Astrocyte (in vitro differentiated cells and primary cell): Measurements from ENCODE around the gene CDK5RAP2. TPM values are rescaled to one million over a fixed set of nuclear protein-coding genes. Genes with fewer than 3 reads are reported as not detected.

Experiments used
- DNase-seq: peaks from one replicate; pipeline ENCODE4 v3.0.0-alpha.2; 2010; ENCODE audit warnings: low read depth
- FAIRE-seq: peaks from 2 replicates; lab custom pipeline; 2011; peaks lifted over from hg19 to GRCh38; lab: Jason Lieb, UNC
- H2AFZ ChIP-seq: 2 replicates; pipeline ENCODE4 v1.6.0; 2012; ENCODE audit warnings: low read depth, low read length, inconsistent platforms
- H3K27ac ChIP-seq: 2 replicates; pipeline ENCODE4 v1.5.1; 2011; ENCODE audit warnings: low read depth, low read length, inconsistent platforms
- H3K27me3 ChIP-seq: 2 replicates; pipeline ENCODE4 v1.6.0; 2011; ENCODE audit warnings: low read length, inconsistent platforms; ENCODE audit not compliant: insufficient read depth
- H3K36me3 ChIP-seq: 2 replicates; pipeline ENCODE4 v1.5.1; 2011; ENCODE audit warnings: low read length, inconsistent platforms; ENCODE audit not compliant: insufficient read depth
- H3K4me1 ChIP-seq: 2 replicates; pipeline ENCODE4 v1.5.1; 2011; ENCODE audit warnings: low read length, inconsistent platforms; ENCODE audit not compliant: insufficient read depth
- H3K4me2 ChIP-seq: 2 replicates; pipeline ENCODE4 v1.6.0; 2012; ENCODE audit warnings: low read length, inconsistent platforms
- H3K4me3 ChIP-seq: 2 replicates; pipeline ENCODE4 v1.5.1; 2011; ENCODE audit warnings: low read depth, mild to moderate bottlenecking, low read length, inconsistent platforms; ENCODE audit not compliant: insufficient read depth
- H3K79me2 ChIP-seq: 2 replicates; pipeline ENCODE4 v1.6.0; 2012; ENCODE audit warnings: mild to moderate bottlenecking, low read length, inconsistent platforms; ENCODE audit not compliant: insufficient read depth
- H3K9ac ChIP-seq: 2 replicates; pipeline ENCODE4 v1.6.0; 2012; ENCODE audit warnings: mild to moderate bottlenecking, low read length, inconsistent platforms
- H3K9me3 ChIP-seq: 2 replicates; pipeline ENCODE4 v1.5.1; 2012; ENCODE audit warnings: low read depth, mild to moderate bottlenecking, low read length, inconsistent platforms; ENCODE audit not compliant: insufficient read depth
- H4K20me1 ChIP-seq: 2 replicates; pipeline ENCODE4 v1.6.0; 2012; ENCODE audit warnings: low read length, inconsistent platforms; ENCODE audit not compliant: insufficient read depth
- H3K27ac Mint-ChIP-seq: one replicate; pipeline ENCODE4 v1.8.0; 2021; ENCODE audit warnings: mild to moderate bottlenecking, mixed read lengths; ENCODE audit not compliant: unreplicated experiment
- H3K27me3 Mint-ChIP-seq: one replicate; pipeline ENCODE4 v1.8.0; 2021; ENCODE audit warnings: low read depth, mixed read lengths; ENCODE audit not compliant: unreplicated experiment
- H3K36me3 Mint-ChIP-seq: one replicate; pipeline ENCODE4 v1.8.0; 2021; ENCODE audit warnings: low read depth, mixed read lengths; ENCODE audit not compliant: unreplicated experiment
- H3K4me1 Mint-ChIP-seq: one replicate; pipeline ENCODE4 v1.8.0; 2021; ENCODE audit warnings: low read depth, mixed read lengths; ENCODE audit not compliant: unreplicated experiment
- H3K4me3 Mint-ChIP-seq: one replicate; pipeline ENCODE4 v1.8.0; 2021; ENCODE audit warnings: mild to moderate bottlenecking, moderate library complexity, mixed read lengths; ENCODE audit not compliant: unreplicated experiment
- H3K9me3 Mint-ChIP-seq: one replicate; pipeline ENCODE4 v1.8.0; 2021; ENCODE audit warnings: mild to moderate bottlenecking, mixed read lengths; ENCODE audit not compliant: unreplicated experiment
- EZH2 ChIP-seq: IDR thresholded peaks from 2 replicates; pipeline ENCODE4 v1.6.1; 2012; ENCODE audit warnings: mild to moderate bottlenecking, low read length, inconsistent platforms; ENCODE audit not compliant: insufficient read depth
- total RNA-seq: library from RNA; stranded (reverse); gene quantifications from 2 replicates; pipeline ENCODE4 v1.2.1, GENCODE V29; 2021
- TF ChIP-seq, protein P1 (sequence below): IDR thresholded peaks from 2 replicates; pipeline ENCODE4 v1.5.1; 2011; ENCODE audit warnings: low read depth, mild to moderate bottlenecking, inconsistent platforms, low read length, moderate library complexity; ENCODE audit not compliant: insufficient read depth

The CDK5RAP2 gene
- total RNA-seq, 1 donor from 2014 or later = 36.3 TPM

DNA sequence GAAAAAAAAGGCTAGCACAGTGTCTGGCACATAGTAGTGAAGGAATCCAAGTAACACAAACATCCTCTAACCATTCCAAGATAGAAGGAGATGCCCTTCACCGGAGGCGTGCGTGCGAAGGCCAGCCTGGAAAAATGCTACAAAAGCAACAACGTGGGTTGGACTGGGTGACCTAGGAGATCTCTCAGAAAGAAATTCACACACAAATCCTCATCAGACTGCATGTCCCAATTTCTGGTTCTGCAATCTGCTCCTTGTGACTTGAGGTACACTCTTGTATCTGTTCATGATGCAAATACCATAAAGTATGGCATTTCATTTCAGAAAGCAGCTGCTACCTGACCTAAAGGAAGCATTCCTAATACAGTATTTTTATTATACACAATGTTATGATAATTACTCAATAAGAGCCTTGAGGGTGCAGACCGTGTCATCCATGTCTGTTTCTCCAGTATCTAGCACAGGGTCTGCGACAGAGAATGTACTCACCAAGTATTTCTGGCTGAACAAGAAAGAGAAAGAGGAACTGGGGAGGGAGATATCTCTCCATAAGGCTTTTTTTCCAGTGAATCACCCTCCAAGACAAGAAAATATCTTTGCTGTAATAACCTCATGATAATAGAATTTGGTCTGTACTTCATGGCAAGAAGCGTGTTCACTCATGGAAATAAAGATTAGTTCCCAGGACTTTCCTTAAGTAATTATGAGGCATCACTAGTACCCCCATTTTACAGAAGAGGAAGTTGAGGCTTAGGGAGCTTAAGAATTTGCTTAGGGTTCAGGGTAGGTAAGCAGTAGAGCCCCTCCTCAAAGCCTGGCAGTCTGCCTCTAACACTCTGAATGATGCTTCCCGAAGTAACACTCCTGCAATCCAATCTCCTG, 138.3 kb downstream of the CDK5RAP2 start:
- TF ChIP-seq, protein P1, sequence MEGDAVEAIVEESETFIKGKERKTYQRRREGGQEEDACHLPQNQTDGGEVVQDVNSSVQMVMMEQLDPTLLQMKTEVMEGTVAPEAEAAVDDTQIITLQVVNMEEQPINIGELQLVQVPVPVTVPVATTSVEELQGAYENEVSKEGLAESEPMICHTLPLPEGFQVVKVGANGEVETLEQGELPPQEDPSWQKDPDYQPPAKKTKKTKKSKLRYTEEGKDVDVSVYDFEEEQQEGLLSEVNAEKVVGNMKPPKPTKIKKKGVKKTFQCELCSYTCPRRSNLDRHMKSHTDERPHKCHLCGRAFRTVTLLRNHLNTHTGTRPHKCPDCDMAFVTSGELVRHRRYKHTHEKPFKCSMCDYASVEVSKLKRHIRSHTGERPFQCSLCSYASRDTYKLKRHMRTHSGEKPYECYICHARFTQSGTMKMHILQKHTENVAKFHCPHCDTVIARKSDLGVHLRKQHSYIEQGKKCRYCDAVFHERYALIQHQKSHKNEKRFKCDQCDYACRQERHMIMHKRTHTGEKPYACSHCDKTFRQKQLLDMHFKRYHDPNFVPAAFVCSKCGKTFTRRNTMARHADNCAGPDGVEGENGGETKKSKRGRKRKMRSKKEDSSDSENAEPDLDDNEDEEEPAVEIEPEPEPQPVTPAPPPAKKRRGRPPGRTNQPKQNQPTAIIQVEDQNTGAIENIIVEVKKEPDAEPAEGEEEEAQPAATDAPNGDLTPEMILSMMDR = no peak
- no peak for TF ChIP-seq EZH2
- Histone ChIP-seq H3K4me1 (peaks cover 33% of the 10 kb centered on the region), H3K9ac (peak overlapping the region; percentile 73), H3K36me3 (peaks cover 10% of the 10 kb centered on the region), H3K27ac (peak overlapping the region; percentile 93), H3K27me3 (no peaks in the 10 kb centered on the region), H3K4me3 (no peak overlapping the region), H4K20me1 (no peaks in the 10 kb centered on the region), H3K9me3 (no peaks in the 10 kb centered on the region), H3K4me2 (peak overlapping the region; percentile 43), H3K79me2 (no peaks in the 10 kb centered on the region), H2AFZ (no peak overlapping the region)
- H3K4me3 Mint-ChIP-seq = no peak overlapping the region
- peak overlapping the region; percentile 67 for H3K27ac Mint-ChIP-seq
- no peaks in the 10 kb centered on the region for H3K9me3 Mint-ChIP-seq
- no peaks in the 10 kb centered on the region for H3K27me3 Mint-ChIP-seq
- DNase-seq (peak; percentile 98), FAIRE-seq (peak; percentile 45)
- H3K36me3 Mint-ChIP-seq = peaks cover 3% of the 10 kb centered on the region
- H3K4me1 Mint-ChIP-seq = peaks cover 24% of the 10 kb centered on the region

GRCh38 chr9:120440791-120441190, 139.2 kb downstream of the CDK5RAP2 start:
- no peak for DNase-seq
- H3K4me3 ChIP-seq = no peak overlapping the region
- H3K79me2 ChIP-seq = no peaks in the 10 kb centered on the region
- peak overlapping the region; percentile 93 for H3K27ac ChIP-seq
- H2AFZ ChIP-seq = no peak overlapping the region
- H3K27me3 ChIP-seq = no peaks in the 10 kb centered on the region
- Mint-ChIP-seq H3K27ac (no peak overlapping the region), H3K4me1 (peaks cover 21% of the 10 kb centered on the region), H3K9me3 (no peaks in the 10 kb centered on the region), H3K27me3 (no peaks in the 10 kb centered on the region), H3K36me3 (no peaks in the 10 kb centered on the region), H3K4me3 (no peak overlapping the region)
- H3K36me3 ChIP-seq = peaks cover 10% of the 10 kb centered on the region
- no peaks in the 10 kb centered on the region for H3K9me3 ChIP-seq
- no peaks in the 10 kb centered on the region for H4K20me1 ChIP-seq
- no peak for TF ChIP-seq EZH2
- TF ChIP-seq, protein P1 = no peak
- peaks cover 33% of the 10 kb centered on the region for H3K4me1 ChIP-seq
- FAIRE-seq = no peak
- H3K9ac ChIP-seq = peak overlapping the region; percentile 72
- peak overlapping the region; percentile 43 for H3K4me2 ChIP-seq

- H3K4me2 ChIP-seq = no peak overlapping the region
- no peaks in the 10 kb centered on the region for H3K27me3 ChIP-seq
- H3K4me1 Mint-ChIP-seq = peaks cover 21% of the 10 kb centered on the region
- no peaks in the 10 kb centered on the region for H3K9me3 ChIP-seq
- FAIRE-seq = no peak
- no peak overlapping the region for H3K4me3 Mint-ChIP-seq
- H3K4me3 ChIP-seq = no peak overlapping the region
- no peak overlapping the region for H2AFZ ChIP-seq
- H3K27ac ChIP-seq = no peak overlapping the region
- H3K79me2 ChIP-seq = no peaks in the 10 kb centered on the region
- H4K20me1 ChIP-seq = no peaks in the 10 kb centered on the region
- no peaks in the 10 kb centered on the region for H3K27me3 Mint-ChIP-seq
- no peaks in the 10 kb centered on the region for H3K36me3 Mint-ChIP-seq
- H3K4me1 ChIP-seq = peaks cover 33% of the 10 kb centered on the region
- DNase-seq = no peak
- H3K9ac ChIP-seq = no peak overlapping the region
- H3K27ac Mint-ChIP-seq = no peak overlapping the region
- TF ChIP-seq, protein P1 = no peak
- no peak for TF ChIP-seq EZH2
- peaks cover 10% of the 10 kb centered on the region for H3K36me3 ChIP-seq
- H3K9me3 Mint-ChIP-seq = no peaks in the 10 kb centered on the region
Observed at GRCh38 chr9:120439926-120440325, 140.0 kb downstream of the CDK5RAP2 start.
